HG02571 (cell line): ENCODE data around the gene SCYGR8.

Experiments
- ATAC-seq: cut with Tn5 transposase; IDR thresholded peaks from one replicate; pipeline ENCODE4 v1.9.1; 2021; ENCODE audit warnings: mild to moderate bottlenecking, moderate library complexity; ENCODE audit not compliant: unreplicated experiment

Gene SCYGR8

GRCh38 chr2:227759411-227760118, 13.9 kb downstream of the SCYGR8 start:
- ATAC-seq, result no peak

GRCh38 chr2:227761740-227762476, 16.2 kb downstream of the SCYGR8 start:
- no peak for ATAC-seq

- no peak for ATAC-seq
These were observed 20.2 kb downstream of the SCYGR8 start for GRCh38 chr2:227765788-227766372.

GRCh38 chr2:227766373-227766883, 20.7 kb downstream of the SCYGR8 start:
- ATAC-seq, result peak; percentile 98

GRCh38 chr2:227767830-227768229, 22.1 kb downstream of the SCYGR8 start:
- ATAC-seq, result no peak

GRCh38 chr2:227772197-227772661, 26.5 kb downstream of the SCYGR8 start:
- ATAC-seq, result no peak

GRCh38 chr2:227772932-227773331, 27.2 kb downstream of the SCYGR8 start:
- ATAC-seq, result no peak

- ATAC-seq, result no peak
These were observed 28.4 kb downstream of the SCYGR8 start for GRCh38 chr2:227774011-227774624.

GRCh38 chr2:227774895-227775842, 29.5 kb downstream of the SCYGR8 start:
- ATAC-seq, result no peak

- no peak for ATAC-seq
These were observed 35.4 kb downstream of the SCYGR8 start for GRCh38 chr2:227780981-227781615.

GRCh38 chr2:227781841-227782240, 36.1 kb downstream of the SCYGR8 start:
- no peak for ATAC-seq

- ATAC-seq, result no peak
These were observed 37.1 kb downstream of the SCYGR8 start for GRCh38 chr2:227782804-227783203.

GRCh38 chr2:227783404-227784138, 37.9 kb downstream of the SCYGR8 start:
- ATAC-seq, result peak; percentile 99

GRCh38 chr2:227785293-227785692, 39.6 kb downstream of the SCYGR8 start:
- no peak for ATAC-seq

- ATAC-seq, result no peak
These were observed 42.9 kb downstream of the SCYGR8 start for GRCh38 chr2:227788561-227789018.

GRCh38 chr2:227789803-227790202, 44.1 kb downstream of the SCYGR8 start:
- ATAC-seq, result peak; percentile 78

GRCh38 chr2:227793148-227793712, 47.5 kb downstream of the SCYGR8 start:
- ATAC-seq, result no peak
